22Rv1 (cell line): Measurements from ENCODE around the gene CFAP126.

Source experiments
- CTCF ChIP-seq: fragments of 450-650 bp; IDR thresholded peaks from 2 replicates; pipeline ENCODE4 v1.5.1; 2017; ENCODE audit warnings: mild to moderate bottlenecking
- ZFX ChIP-seq: fragments of 450-650 bp; IDR thresholded peaks from 2 replicates; pipeline ENCODE4 v1.6.1; 2017; ENCODE audit warnings: antibody characterized with exemption, borderline replicate concordance

DNA sequence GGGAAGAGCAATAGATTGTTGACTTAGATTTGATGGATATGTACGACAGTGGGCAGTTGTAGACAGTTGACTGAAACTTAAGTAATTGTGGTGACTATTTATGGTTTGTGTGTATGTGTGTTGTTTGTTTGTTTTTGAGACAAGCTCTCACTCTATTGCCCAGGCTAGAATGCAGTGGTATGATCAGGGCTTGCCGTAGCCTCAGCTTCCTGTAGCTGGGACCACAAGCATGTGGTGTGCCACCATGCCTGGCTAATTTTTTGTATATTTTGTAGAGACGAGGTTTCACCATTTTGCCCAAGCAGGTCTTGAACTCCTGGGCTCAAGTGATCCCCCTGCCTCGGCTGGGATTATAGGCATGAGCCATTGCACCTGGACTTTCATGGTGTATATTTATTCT lies 43.7 kb downstream of the CFAP126 start:
- TF ChIP-seq CTCF (no peak), ZFX (no peak)
